ENCODE results near the gene NEGR1.

The NEGR1 gene

DNA sequence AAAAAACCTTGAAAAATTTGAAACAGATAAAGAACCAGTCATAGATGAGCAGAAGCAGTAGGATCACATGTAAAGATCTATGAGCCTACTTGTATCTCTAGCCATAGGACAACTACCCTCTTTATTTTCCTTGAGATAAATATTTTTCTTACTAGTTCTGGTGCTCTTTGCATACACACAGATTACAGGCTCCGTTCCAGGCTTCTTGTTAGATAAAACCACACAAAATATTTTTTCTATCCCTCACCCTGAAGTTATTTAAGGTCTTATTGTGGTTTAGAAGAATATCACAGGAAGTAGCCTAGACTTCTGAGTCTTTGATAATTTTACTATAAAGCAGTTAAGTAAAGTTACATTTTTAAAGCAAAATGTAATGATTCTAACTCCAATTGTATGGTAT is 512.2 kb downstream of the NEGR1 start:
- no peak for FAIRE-seq

DNA sequence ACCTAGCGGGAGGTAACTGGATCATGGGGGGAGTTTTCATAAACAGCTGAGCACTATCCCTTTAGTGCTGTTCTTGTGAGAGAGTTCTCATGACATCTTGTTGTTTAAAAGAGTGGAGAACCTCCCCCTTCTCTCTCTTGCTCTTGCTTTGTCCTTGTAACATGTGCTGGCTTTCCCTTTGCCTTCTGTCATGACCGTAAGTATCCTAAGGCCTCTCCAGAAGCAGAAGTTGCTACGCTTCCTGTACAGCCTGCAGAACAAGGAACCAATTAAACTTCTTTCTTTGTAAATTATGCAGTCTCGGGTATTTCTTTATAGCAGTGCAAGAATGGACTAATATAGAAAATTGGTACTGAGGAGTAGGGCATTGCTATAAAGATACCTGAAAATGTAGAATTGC is 515.6 kb downstream of the NEGR1 start:
- no peak for FAIRE-seq

DNA sequence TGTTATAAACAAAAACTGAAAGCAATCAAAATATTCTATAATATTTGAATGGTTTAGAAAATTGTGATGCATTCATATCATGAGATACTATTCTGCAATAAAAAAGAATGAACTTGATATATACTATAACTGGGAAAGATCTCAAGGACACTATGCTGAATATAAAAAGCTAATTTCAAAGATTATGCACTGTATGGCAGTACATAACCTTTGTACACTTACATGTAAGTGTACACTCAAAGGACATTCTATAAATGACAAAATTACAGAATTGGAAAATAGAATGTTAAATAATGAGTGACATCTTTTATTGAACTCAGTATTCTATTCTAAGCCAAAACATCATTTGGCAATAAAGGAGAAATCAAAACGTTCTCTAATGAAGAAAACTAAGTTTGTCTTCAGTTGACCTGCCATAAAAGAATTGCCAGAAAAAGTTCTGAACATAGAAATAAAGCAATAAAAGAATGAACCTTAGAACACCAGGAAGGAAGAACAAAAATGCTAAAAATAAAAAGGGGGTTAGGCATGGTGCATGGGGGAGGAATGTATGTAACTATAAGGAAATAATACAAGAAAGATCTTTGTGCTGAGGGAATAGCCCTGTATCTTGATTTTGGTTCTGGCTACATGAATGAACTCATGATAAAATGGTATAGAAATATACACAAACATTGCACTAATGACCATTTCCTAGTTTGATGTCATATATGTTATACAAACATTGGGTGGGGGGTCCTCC is 519.7 kb downstream of the NEGR1 start:
- peak; percentile 49 for FAIRE-seq

DNA sequence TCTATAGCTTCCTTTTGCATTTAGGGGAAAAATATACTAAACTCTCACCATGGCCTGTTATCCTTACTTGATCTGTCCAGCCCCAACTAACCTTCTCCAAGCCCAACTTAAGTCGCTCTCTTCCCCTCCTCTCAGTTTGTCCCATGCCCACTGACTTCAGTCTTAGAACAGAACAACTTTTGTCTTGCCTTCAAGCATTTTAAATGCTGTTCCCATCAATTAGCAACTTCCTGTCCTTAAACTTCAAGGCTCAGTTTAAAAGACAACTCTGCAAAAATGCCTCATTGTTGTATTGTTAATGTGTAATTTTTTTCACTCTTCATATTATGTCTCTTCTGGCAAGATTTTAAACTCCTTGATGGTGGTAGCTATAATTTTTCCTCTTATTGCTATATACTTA is 526.9 kb downstream of the NEGR1 start:
- FAIRE-seq = no peak

DNA sequence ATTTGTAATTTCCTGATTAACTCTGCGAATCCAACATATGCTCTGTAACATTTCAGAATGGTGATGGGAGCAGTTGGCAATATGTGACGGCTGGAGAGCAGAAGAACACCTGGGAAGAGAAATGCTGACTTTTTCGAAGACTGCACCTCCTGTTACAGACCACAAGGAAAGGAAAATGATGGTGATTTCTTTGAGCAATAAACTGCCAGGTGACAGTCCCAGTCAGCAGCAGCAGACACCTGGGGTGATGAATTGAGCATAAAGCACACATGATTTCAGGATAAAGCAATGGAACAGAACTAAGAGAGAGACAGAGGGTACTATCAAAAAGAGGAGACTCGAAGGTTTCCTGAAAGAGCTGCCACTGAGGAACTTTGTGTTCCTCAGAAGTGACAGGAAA is 528.6 kb downstream of the NEGR1 start:
- no peak for FAIRE-seq

DNA sequence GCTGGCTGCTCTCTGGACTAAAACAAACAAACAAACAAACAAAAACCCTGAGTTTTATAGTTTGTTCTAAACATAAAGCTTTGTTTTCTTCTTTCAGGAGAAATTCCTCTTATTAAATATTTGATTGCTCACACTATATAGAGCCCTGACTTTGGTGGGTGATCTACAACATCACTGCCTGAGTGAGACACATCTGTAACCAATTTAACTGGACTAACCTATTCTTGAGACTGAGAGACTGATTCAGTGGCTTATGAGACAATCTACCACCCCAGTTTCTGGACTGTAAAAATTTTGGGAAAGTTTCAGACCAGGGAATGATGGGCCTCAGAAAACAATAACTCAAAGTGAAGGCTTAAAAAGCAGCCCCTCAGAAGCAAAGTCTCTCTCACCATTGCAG is 537.0 kb downstream of the NEGR1 start:
- no peak for FAIRE-seq

DNA sequence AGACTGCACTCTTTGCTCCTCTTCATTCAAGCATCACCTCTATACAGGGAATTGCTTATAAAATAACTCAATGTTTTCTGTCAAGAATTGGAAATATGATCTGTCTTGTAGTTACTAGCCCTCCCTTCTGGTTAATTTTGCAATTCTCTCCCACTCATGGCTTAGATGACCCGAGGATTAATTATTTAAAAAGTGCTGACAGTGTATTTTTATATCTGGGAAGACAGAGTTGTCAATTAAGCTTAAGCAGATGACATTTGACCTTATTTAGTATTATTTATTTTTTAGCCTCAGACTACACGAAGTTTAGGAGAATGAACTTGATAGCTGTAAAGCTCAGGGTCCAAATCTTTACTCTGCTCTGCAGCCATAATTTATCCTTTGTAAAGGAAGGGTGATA is 538.5 kb downstream of the NEGR1 start:
- no peak for FAIRE-seq

DNA sequence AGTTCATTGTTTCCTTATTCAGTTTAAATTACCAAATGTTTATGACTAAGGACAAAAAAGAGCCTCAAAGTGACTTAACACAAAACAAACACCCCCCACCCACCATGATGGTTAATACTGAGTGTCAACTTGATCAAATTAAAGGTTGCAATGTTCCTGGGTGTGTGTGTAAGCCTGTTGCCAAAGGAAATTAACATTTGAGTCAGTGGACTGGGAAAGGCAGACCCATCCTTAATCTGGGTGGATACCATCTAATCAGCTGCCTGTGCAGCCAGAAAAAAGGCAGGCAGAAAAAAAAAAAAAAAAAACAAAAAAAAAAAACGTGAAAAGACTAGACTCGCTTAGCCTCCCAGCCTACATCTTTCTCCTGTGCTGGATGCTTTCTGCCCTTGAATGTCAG is 543.4 kb downstream of the NEGR1 start:
- FAIRE-seq = no peak

DNA sequence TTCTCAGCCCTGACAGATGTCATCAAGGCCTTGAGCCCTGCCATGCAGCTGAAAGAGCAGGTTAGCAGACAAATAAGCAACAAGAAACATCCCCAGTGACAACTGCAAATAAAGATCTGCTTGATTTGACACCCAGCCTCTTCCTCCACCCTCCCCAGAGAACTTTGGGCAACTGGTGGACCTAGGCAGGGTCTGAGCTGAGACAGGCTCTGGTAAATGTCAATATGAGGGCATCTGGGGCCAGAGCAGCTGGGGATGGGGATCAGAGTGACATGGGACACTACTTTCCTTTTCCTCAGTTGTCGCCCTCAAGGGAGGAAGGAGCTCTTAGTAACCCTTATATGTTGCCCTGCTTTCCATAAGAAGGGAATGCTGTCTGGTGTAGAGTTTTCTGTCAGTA is 544.1 kb downstream of the NEGR1 start:
- FAIRE-seq = no peak

DNA sequence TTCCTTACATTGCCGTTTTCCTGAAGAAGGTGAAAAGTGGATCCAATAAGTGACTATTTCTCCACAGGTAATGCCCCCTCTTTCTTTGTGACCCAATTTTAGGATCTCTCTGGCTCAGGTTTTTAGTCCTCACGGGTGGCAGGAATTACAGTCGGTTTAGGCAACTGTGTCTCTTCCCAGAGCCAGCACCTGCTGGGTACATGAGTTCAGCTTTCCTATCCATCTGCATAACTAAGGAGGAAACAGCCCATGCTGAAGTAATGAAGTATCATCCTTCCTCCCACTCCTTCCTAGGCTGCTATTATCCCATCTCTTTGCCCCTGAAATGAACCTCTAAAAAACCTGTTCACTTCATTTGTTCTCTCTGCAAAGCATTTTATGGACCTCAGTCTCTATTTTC is 544.6 kb downstream of the NEGR1 start:
- FAIRE-seq = no peak

DNA sequence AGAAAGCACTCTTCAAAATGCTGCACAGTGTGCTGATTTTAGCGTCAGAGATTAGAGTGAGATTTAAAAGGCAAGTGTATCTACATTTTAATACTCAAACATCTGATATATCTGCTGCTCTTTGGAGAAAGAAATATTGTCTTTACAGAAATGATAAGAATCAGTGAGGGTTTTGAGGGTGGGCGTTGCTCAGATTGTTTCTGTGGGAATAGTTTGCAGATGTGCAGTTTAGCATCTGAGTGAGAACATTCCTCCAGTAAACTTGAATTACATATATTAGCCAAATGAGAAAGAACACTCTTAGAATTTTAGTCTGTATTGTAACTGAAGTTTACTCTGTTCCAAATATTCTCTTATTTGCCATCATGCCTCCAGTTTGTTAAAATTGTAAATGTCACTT is 549.2 kb downstream of the NEGR1 start:
- no peak for FAIRE-seq

DNA sequence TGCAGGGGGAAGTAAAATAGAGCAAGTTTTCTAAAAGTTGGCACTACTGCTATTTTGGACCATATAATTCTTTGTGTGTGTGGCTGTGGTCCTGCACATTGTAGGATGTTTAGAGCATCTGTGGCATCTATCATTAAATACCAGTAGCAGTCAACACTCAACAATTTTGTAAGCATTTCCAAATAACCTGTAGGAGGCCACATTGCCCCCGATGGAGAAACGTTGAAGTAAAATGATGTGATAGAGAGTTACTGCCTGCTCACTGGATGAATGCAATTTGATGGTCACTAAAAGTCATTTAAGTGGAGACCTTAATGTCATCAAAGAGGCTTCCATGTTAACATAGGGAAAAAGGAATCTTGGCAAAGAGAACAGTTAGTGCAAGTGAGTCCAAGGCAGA is 560.8 kb downstream of the NEGR1 start:
- FAIRE-seq = no peak

DNA sequence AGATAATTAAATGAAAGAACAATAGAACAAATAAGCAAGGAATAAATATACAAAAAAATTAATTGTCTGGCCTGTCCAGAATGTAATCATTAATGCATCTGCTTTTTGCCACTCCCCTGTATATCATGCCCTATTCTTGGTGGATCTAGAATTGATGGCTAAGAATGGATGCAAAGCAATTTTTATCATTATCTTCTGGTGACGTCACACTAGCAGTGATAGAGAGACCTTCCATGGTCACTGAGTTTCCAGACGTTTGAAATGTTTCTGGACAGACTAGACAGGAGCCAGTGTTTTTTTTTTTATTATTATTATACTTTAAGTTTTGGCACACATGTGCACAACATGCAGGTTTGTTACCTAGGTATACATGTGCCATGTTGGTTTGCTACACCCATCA is 563.0 kb downstream of the NEGR1 start:
- FAIRE-seq = no peak

DNA sequence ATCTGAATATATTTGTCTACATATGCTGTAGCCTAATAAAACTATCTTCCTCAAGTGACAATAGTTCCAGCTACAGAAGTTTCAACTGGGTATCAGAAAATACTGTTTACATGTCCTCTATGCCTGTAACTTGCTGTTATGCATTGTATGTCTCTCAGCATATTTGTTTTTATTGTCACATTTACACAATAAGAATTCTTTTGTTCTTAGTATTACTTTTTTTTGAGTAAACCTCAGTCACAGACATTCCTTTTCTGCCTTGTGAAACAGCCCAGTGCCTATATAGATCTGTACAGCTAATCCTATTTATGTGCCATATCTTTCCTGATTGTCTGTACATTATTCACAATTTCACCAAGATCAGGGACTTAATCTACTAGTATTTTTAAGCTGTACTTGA is 565.2 kb downstream of the NEGR1 start:
- FAIRE-seq = no peak

DNA sequence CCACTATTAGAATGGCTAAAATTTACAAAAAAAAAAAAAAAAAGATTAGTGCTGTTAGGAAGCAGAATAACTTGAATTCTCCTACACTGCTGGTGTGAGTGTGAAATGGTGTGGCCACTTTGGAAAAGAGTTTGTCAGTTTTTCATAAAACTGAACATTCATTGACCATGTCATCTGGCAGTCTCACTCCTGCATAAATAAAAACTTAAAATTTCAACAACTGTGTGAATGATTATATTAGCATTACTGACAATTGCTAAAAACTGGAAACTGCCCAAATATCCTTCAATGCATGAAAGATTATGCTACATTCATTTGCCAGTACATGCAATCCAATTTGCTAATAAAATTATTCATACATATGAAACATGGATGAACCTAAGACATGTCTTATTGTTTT is 570.9 kb downstream of the NEGR1 start:
- no peak for FAIRE-seq

DNA sequence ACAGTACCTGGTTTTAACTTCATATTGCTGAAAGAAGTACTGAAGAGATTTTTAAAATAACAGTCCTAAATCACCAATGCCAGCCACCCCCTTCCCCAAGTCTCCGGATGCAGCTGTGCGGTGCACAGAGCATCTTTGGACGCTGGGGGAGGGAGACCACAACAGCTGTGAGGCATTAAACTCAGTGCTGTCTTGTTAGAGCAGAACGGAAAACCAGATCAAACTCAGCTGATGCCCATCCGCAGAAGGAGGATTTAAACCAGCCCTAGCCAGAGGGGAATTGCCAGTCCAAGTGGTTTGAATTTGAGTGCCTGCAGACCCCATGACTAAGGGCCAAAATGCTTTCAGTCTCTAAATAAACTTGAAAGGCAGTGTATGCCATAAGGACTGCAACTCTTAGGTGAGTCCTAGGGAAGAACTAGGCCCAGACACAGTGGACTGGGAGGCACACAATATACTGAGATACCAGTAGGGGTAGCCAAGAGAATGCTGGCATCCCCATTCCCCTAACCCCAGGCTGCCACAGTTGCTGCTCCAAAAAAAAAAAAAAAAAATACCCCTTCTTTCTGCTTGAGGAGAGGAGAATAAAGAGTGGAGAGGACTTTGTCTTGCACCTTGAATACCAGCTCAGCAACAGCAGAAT is 576.2 kb downstream of the NEGR1 start:
- FAIRE-seq = no peak

DNA sequence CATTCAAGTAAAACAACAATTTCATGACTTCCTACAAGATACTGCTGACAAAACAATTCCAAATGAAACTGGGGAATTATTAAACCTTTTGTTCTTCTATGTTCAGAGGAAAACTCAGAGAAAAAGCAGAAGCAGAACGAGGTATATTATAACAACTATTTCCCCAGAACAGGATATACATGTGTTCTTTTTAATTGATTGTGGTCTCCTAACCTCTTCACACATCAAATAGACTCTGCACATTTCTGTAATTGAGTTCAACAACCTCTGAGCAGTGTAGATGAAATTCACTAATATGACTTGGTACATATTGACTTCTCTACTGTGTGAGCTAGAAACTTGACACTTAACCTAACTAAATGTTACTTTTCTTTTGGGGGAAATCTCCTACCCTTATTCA is 584.2 kb downstream of the NEGR1 start:
- no peak for FAIRE-seq

DNA sequence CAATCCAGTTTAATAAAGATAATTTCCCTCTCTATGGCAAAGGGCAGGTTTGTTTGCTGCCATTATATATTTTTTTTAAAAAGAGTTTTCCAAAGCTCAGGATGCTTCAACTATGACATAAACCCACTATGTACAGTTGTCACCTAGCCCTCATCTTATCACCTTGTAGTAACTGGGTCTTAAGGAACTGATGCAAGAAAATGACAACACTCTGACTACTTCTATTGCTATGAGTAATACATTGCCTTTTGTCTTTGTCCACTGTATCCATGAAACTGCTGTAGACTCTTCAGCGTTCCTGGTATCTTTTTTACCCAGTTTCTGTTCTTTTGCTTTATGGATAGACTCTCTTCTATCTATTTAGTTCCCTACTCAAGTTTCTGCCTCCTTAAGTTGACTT is 586.5 kb downstream of the NEGR1 start:
- no peak for FAIRE-seq

DNA sequence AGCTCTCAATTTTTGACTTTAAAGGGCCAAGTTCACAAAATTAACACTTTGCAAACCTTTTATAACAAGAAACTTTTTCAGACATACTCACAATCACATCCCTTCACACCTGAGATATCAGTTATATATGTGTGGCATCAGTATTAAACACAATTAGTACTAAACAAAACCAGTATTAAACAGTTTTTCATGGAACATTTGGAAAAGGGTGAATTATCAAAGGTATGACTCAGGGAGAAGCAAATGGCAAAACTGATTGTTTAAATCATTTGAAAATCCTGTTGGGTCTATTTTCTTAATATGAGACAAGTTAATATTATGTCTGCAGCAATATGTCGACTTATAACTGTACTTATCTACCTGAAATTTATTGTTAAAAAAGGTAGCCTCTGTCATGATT is 587.3 kb downstream of the NEGR1 start:
- FAIRE-seq = no peak

DNA sequence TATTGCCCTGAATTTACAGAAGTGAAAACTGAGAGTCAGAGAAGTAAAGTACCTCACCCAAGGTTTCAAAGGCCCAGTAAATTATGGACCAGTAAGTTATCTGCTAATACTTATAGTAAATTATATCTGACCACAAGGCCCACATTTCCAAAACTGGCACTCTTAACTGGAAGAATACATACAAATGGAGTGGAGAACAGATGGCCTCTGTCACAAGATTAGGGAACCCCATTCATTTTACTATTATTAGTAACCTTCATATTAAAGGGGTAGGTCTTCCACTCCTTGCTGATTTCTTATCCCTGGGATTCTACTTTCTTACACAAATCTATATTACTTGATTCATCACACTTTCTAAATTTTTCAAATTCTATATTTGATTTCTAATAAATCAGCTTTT is 588.8 kb downstream of the NEGR1 start:
- no peak for FAIRE-seq

DNA sequence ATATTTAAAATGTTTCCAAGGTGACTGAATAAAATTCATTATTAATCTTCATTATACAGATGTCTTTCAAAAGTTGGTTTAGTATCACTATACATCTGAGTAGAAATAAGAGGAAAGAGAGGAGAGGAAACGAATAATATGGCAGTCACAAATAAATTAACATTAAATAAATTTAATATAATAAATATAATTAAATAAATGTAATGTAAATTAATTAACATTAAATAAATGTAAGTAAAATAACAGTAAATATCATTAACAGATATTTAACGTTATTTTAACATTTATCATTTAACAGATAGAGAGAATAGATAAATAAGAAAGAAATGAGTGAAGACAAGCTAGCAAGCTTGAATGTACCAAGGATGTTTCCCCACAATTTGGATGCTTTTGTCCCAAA is 592.7 kb downstream of the NEGR1 start:
- peak; percentile 81 for FAIRE-seq

DNA sequence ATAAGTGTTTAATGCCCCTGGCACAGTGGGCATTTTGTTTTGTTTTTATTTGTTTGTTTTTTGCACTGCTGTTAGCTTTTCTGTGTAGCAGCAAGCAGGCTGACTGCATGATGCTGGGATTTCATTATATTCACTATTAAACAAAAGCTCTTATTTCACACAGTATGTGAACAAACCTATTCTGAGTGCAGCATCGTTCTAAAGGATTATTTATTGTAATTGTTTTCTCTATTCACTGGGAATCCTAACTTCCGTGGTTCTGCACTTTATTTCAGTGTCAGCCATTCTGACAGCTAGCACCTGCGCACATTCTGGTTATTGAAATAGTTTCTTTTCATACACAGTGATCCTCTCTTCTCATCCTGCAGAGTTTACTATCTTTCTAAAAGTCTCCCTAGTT is 595.0 kb downstream of the NEGR1 start:
- FAIRE-seq = no peak

DNA sequence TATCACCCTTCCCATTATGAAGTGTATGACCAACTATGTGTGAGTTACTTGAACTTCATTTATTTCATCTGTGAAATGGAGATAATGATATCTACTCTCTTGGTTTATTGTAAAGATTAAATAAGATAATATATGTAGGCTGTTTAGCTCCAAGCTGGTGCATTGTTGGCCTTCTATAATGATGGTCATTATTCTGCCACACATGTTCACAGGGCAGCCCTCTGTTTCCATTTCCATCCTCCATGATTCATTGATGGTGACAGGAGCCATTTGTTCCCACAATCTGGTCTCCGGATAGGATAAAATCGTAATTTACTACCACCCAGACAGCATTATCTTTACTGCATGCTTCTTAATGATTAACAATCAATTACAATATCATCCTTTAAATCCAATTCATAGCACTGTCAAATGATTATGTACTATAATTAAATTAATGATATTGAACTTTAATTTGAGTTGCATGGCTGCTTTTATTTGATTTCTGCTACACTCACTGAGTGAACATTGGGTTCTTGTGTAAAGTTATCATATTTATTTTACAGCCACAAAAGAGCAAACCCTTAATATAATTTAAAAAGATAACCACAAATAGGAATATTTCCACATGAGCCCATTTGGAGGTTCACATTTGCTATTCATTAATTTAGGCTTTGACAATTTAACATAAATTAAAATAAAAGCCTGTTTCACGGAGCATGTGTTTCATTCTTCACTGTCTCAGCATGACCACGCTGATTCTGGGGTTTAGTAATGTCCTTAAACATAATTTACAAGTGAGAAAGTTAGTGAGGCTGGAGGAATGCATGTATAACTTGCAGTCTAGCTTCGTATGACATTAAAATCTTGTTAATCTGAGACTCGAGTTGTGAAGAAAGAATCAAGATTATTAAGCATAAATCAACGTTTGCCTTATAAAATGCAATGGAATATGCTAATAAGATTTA is 605.1 kb downstream of the NEGR1 start:
- FAIRE-seq = no peak

DNA sequence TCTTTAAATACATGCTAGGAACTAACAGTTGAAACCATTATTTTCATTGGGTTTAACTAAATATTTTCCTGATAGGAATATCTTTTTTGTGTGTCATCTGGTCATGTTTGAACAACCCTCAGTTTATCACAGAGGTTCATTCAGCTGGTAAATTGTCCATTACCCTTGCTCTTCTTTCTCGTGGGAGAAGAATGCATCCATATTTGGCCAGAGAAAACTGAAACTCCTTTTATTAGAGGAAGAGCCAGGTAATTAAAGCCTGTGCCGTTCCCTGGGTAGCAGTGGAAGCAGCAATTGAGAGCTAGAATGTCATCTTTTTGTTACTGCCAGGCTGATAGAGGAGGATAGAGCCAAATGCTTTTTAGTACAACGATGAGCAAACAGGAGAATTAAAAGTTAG is 614.3 kb downstream of the NEGR1 start:
- FAIRE-seq = no peak

Measured in colon (tissue), 2 donors.